HG02642 (cell line): ENCODE data around the gene CELA3A.
A peak's percentile ranks its signal among the peaks of the same experiment; 100 is the strongest.

Experiments
- ATAC-seq: cut with Tn5 transposase; IDR thresholded peaks from one replicate; pipeline ENCODE4 v1.9.1; 2021; ENCODE audit warnings: mild to moderate bottlenecking; ENCODE audit not compliant: unreplicated experiment, poor library complexity

Gene CELA3A

GRCh38 chr1:22044690-22045420 lies 43.4 kb downstream of the CELA3A start:
- no peak for ATAC-seq

- no peak for ATAC-seq
Observed at GRCh38 chr1:22045604-22046228, 44.3 kb downstream of the CELA3A start.

GRCh38 chr1:22048351-22049192 lies 47.1 kb downstream of the CELA3A start:
- ATAC-seq: no peak

GRCh38 chr1:22050330-22050729 lies 48.9 kb downstream of the CELA3A start:
- no peak for ATAC-seq

GRCh38 chr1:22051607-22052114 lies 50.2 kb downstream of the CELA3A start:
- no peak for ATAC-seq

GRCh38 chr1:22052115-22053016 lies 50.9 kb downstream of the CELA3A start, which contains the start of gene CDC42:
TSS of gene CDC42 (plus strand) at chr1:22052709. CDS start at chr1:22078479, 25,770 bp downstream.
- peak; percentile 90 for ATAC-seq

GRCh38 chr1:22053017-22053860 lies 51.8 kb downstream of the CELA3A start:
- ATAC-seq: peak; percentile 40

- no peak for ATAC-seq
Observed at GRCh38 chr1:22053861-22054770, 52.7 kb downstream of the CELA3A start.

- no peak for ATAC-seq
Observed at GRCh38 chr1:22055463-22055862, 54.0 kb downstream of the CELA3A start.

GRCh38 chr1:22056043-22056442 lies 54.6 kb downstream of the CELA3A start:
- ATAC-seq: no peak

- no peak for ATAC-seq
Observed at GRCh38 chr1:22056936-22057335, 55.5 kb downstream of the CELA3A start.

GRCh38 chr1:22057861-22058260 lies 56.4 kb downstream of the CELA3A start:
- no peak for ATAC-seq
